ENCODE measurements around the gene ZNF516. TPM values are rescaled to one million over a fixed set of nuclear protein-coding genes. Genes with fewer than 3 reads are reported as not detected.

ZNF516 gene
- total RNA-seq, 1 experiment from 2014 or later = 22.6 TPM

DNA sequence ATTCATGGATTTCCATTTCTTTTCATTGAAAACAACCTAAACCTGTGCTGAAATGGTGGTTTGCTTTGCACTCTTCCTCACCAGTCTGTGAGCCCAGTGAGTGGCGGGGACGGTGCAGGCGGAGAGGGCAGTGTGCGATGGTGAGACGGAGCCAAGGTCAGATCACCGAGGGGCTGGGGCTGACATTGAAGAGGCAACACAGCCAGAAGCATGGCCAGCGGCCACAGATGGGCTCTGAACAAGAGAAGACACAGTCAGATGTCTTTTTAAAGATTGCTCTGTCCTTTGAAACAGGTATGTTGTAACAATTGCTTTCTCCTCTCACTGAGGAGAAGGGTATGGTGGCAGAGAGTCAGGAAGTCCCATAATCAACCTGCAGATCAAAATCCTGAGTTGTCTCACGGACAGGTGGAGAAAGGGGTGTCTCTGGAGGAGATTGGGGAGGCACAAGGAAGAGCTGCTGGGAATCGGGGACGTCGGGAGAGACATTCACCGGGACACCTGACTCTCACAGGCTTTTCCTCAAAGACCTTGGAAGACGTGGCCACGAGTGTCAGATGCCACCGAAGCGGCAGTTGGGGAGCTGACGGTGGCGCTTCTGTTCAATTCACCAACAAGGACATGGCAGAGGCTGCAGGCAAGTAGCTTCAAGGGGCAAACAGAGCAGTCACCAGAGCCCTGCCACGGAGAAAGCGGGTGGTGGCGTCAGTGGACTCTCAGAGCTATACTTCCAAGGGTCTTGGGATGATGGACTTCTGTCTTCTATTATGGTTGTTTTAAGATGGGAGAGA, 12.1 kb upstream of the ZNF516 start:
- Histone ChIP-seq H2BK12ac (ENCODE audit: insufficient read length, low read depth, low read length) (no peak overlapping the region), H4K5ac (ENCODE audit: insufficient read length, low read depth, low read length) (no peak overlapping the region), H3K56ac (ENCODE audit: insufficient read length, low read depth, low read length) (no peak overlapping the region), H3K79me1 (ENCODE audit: insufficient read depth, low read depth, low read length, poor library complexity, severe bottlenecking) (no peaks in the 10 kb centered on the region), H4K20me1 (ENCODE audit: control insufficient read depth, insufficient read depth, insufficient read length) (no peaks in the 10 kb centered on the region), H3K4me1 (ENCODE audit: insufficient read depth, low read length) (no peaks in the 10 kb centered on the region), H3K14ac (ENCODE audit: insufficient read depth, low read length) (no peak overlapping the region), H3K9me3 (ENCODE audit: control insufficient read depth, low read depth, low read length) (no peaks in the 10 kb centered on the region), H4K8ac (replicated peaks; ENCODE audit: insufficient read length, low read depth, low read length) (no peak overlapping the region), H2BK120ac (ENCODE audit: low read depth, low read length, poor library complexity, severe bottlenecking) (no peak overlapping the region), H2BK5ac (ENCODE audit: insufficient read length, low read length) (no peak overlapping the region), H3K23me2 (ENCODE audit: insufficient read length, low read depth, low read length, poor library complexity, severe bottlenecking) (no peaks in the 10 kb centered on the region), H3K4me2 (ENCODE audit: insufficient read depth, insufficient read length, low read length) (no peak overlapping the region), H3K23ac (ENCODE audit: insufficient read length, low read depth, low read length) (no peak overlapping the region), H2BK15ac (ENCODE audit: low read depth, low read length) (no peak overlapping the region), H3K27ac (ENCODE audit: insufficient read length, low read depth, low read length) (no peak overlapping the region), H2AFZ (ENCODE audit: low read length) (no peak overlapping the region), H3K18ac (ENCODE audit: insufficient read length, low read depth, low read length) (no peak overlapping the region), H3K4ac (ENCODE audit: low read depth, low read length) (no peak overlapping the region), H3K79me2 (ENCODE audit: insufficient read depth, low read length) (no peaks in the 10 kb centered on the region), H4K91ac (ENCODE audit: insufficient read length, low read depth, low read length) (no peak overlapping the region), H3K9ac (ENCODE audit: extremely low read depth, insufficient read length, low read length) (no peak overlapping the region), H3K27me3 (ENCODE audit: insufficient read depth, low read length) (no peaks in the 10 kb centered on the region), H3T11ph (ENCODE audit: low read length) (no peak overlapping the region), H2AK5ac (ENCODE audit: insufficient read length, low read length) (no peak overlapping the region), H2BK20ac (ENCODE audit: low read depth, low read length, poor library complexity, severe bottlenecking) (no peak overlapping the region)
- Mint-ChIP-seq H3K9me3 (no peaks in the 10 kb centered on the region), H3K27ac (no peak overlapping the region), H3K36me3 (ENCODE audit: insufficient read depth in 1 of 3, low read depth in 3 of 3) (no peaks in the 10 kb centered on the region; a peak in 1 of 7 replicates), H3K4me3 (no peak overlapping the region), H3K4me1 (peaks cover 14 to 16% of the 10 kb centered on the region in 2 experiments), H3K27me3 (ENCODE audit: low read depth) (peaks cover 9% of the 10 kb centered on the region)
- TF ChIP-seq, protein P1, sequence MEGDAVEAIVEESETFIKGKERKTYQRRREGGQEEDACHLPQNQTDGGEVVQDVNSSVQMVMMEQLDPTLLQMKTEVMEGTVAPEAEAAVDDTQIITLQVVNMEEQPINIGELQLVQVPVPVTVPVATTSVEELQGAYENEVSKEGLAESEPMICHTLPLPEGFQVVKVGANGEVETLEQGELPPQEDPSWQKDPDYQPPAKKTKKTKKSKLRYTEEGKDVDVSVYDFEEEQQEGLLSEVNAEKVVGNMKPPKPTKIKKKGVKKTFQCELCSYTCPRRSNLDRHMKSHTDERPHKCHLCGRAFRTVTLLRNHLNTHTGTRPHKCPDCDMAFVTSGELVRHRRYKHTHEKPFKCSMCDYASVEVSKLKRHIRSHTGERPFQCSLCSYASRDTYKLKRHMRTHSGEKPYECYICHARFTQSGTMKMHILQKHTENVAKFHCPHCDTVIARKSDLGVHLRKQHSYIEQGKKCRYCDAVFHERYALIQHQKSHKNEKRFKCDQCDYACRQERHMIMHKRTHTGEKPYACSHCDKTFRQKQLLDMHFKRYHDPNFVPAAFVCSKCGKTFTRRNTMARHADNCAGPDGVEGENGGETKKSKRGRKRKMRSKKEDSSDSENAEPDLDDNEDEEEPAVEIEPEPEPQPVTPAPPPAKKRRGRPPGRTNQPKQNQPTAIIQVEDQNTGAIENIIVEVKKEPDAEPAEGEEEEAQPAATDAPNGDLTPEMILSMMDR (conservative IDR thresholded peaks at IDR 0.05) = no peak
- DNase-seq = no peak
- no CpG with 5 or more reads among the region's 21 CpGs for WGBS (ENCODE audit: extremely low coverage, insufficient read length, low lambda C conversion rate)

All from H9 (cell line).